A549 (cell line): ENCODE data around the gene BTLA. TPM values are rescaled to one million over a fixed set of nuclear protein-coding genes. Genes with fewer than 3 reads are reported as not detected.
"Not testable (repeated sequence)": the region's sequence is repeated elsewhere in the genome, so short reads cannot be mapped to it uniquely, and the experiment has no call there.

Experiments used
- ATAC-seq, 2 experiments: fragments of 200-7000 bp in 1 of 2; fragments of >200 bp in 1 of 2; cut with Nextera tagmentation in 1 of 2; cut with Tn5 transposase in 1 of 2; 3 replicates each; pipeline versions ENCODE4 v1.8.0 to v1.9.1; 2018 to 2020; ENCODE audit warnings: mild to moderate bottlenecking in 1 of 2, moderate library complexity in 1 of 2
- CTCF ChIA-PET: fragments of 300-600 bp; sonication (Branson Sonifier 250); formaldehyde crosslinking; extraction: SDS; loops from one replicate; lab custom pipeline; 2021; ENCODE audit warnings: antibody characterized with exemption, inconsistent platforms; lab: Yijun Ruan, JAX
- POLR2A ChIA-PET: fragments of 350-600 bp; formaldehyde crosslinking; extraction: SDS; loops from one replicate; lab custom pipeline; 2021; ENCODE audit warnings: antibody characterized with exemption, inconsistent platforms; lab: Yijun Ruan, JAX
- DNase-seq, 2 experiments: peaks; one replicate each; pipeline versions ENCODE4 v3.0.0 to v3.0.0-alpha.2; 2011 to 2016; ENCODE audit warnings: low read depth in 1 of 2, low spot score in 1 of 2
- FAIRE-seq: peaks from 2 replicates; lab custom pipeline; 2011; peaks lifted over from hg19 to GRCh38; lab: Jason Lieb, UNC
- H3K27ac ChIP-seq, 2 experiments: fragments of >200 bp; sonication (Bioruptor Twin); formaldehyde crosslinking; 3 replicates each; pipeline ENCODE4 v1.5.1; 2016 to 2017
- H3K4me1 ChIP-seq: fragments of >200 bp; sonication (Bioruptor Twin); formaldehyde crosslinking; 3 replicates; pipeline ENCODE4 v1.6.1; 2016
- H3K4me2 ChIP-seq: fragments of >200 bp; sonication (Bioruptor Twin); formaldehyde crosslinking; 3 replicates; pipeline ENCODE4 v1.6.1; 2016
- H3K4me3 ChIP-seq: fragments of >200 bp; sonication (Bioruptor Twin); formaldehyde crosslinking; 3 replicates; pipeline ENCODE4 v1.5.1; 2016
- H3K9me3 ChIP-seq: fragments of >200 bp; sonication (Bioruptor Twin); formaldehyde crosslinking; 3 replicates; pipeline ENCODE4 v1.6.1; 2016
- ATOH8 ChIP-seq: fragments of 250-450 bp; sonication (Bioruptor Pico); IDR thresholded peaks from 2 replicates; pipeline ENCODE4 v1.5.0; 2020; ENCODE audit warnings: low read depth, mild to moderate bottlenecking, moderate library complexity
- BCL3 ChIP-seq: fragments of >200 bp; sonication (Bioruptor Twin); formaldehyde crosslinking; IDR thresholded peaks from 3 replicates; pipeline ENCODE4 v1.6.1; 2016
- CHD2 ChIP-seq: fragments of 150-350 bp; IDR thresholded peaks from 2 replicates; pipeline ENCODE4 v1.6.1; 2014; ENCODE audit warnings: low read length; ENCODE audit not compliant: partially characterized antibody
- E2F6 ChIP-seq: IDR thresholded peaks from 2 replicates; pipeline ENCODE4 v1.6.1; 2012; ENCODE audit warnings: low read depth, borderline replicate concordance
- FOSL2 ChIP-seq, 2 experiments: fragments of 450-650 bp in 1 of 2; fragments of >200 bp in 1 of 2; sonication (Bioruptor Twin) in 1 of 2; formaldehyde crosslinking; IDR thresholded peaks; 2 replicates each; pipeline versions ENCODE4 v1.5.0 to v1.6.1; 2016 to 2020; ENCODE audit warnings: mild to moderate bottlenecking in 1 of 2, moderate library complexity in 1 of 2
- FOXS1 ChIP-seq: fragments of 250-450 bp; sonication (Bioruptor Pico); IDR thresholded peaks from 2 replicates; pipeline ENCODE4 v1.5.0; 2020; ENCODE audit warnings: mild to moderate bottlenecking, moderate library complexity
- HDAC2 ChIP-seq: fragments of 200-600 bp; sonication (generic); IDR thresholded peaks from 2 replicates; pipeline ENCODE4 v1.6.1; 2016
- KDM5A ChIP-seq: fragments of 200-600 bp; sonication (generic); IDR thresholded peaks from 2 replicates; pipeline ENCODE4 v1.6.1; 2016; ENCODE audit warnings: antibody characterized with exemption, mild to moderate bottlenecking
- POLR2A ChIP-seq: IDR thresholded peaks from 2 replicates; pipeline ENCODE4 v1.6.1; 2012; ENCODE audit warnings: mild to moderate bottlenecking, low read length
- ZFP36 ChIP-seq: fragments of 450-650 bp; IDR thresholded peaks from 2 replicates; pipeline ENCODE4 v1.6.1; 2014; ENCODE audit warnings: borderline replicate concordance; ENCODE audit not compliant: partially characterized antibody
- WGBS: methylation state at CpG from one replicate; pipeline ENCODE4 v1.1.6; 2017; ENCODE audit errors: missing lambda C conversion rate; 5-methylcytosine and 5-hydroxymethylcytosine counted together
- polyA plus RNA-seq, 4 experiments: library from polyadenylated mRNA; depleted of rRNA in 3 of 4; stranded (reverse); fragments of >200 nt; fragmentation: RNase III in 1 of 4; extraction: RNeasy Plus Mini Kit Qiagen cat#74134 plus additional on column Dnase treatment in 1 of 4; gene quantifications; 2 replicates in 3 of 4; 3 replicates in 1 of 4; pipeline ENCODE4 v1.2.3, GENCODE V29; 2011 to 2017

BTLA gene
- polyA plus RNA-seq, 2 of the 4 experiments (the other 2 are of a cell fraction), result 0.03 TPM; not detected in 1

GRCh38 chr3:112500621-112501020 lies 1.3 kb upstream of the BTLA start:
- no peak for ATAC-seq
- DNase-seq, result no peak
- TF ChIP-seq KDM5A, result no peak
- Histone ChIP-seq H3K4me2 (no peak overlapping the region), H3K27ac (no peak overlapping the region), H3K4me3 (no peak overlapping the region), H3K4me1 (no peaks in the 10 kb centered on the region), H3K9me3 (no peaks in the 10 kb centered on the region)
- no peak for FAIRE-seq
- WGBS, result 28% methylated on average over 2 of the region's 2 CpGs
- ChIA-PET POLR2A (no interaction called here), CTCF (no interaction called here)

GRCh38 chr3:112497897-112498548 lies 1.2 kb downstream of the BTLA start:
- ATAC-seq (no peak), DNase-seq (no peak), FAIRE-seq (no peak)
- Histone ChIP-seq H3K4me3 (no peak overlapping the region), H3K27ac (no peak overlapping the region), H3K4me1 (no peaks in the 10 kb centered on the region), H3K4me2 (no peak overlapping the region), H3K9me3 (no peaks in the 10 kb centered on the region)
- ChIA-PET POLR2A (no interaction called here), CTCF (interaction anchor here (1.2 to 1.3 kb wide), 2 partner anchors 10 to 33 kb away, joined by 3 to 4 read pairs; no protein-coding TSS in a partner anchor)
- WGBS, result 39% methylated on average over 11 of the region's 11 CpGs
- TF ChIP-seq FOSL2 (IDR thresholded peaks at IDR 0.05), result no peak
- no peak for TF ChIP-seq FOSL2 (CRISPR knock-in tag; IDR thresholded peaks at IDR 0.05)
- no peak for TF ChIP-seq ATOH8 (CRISPR knock-in tag)
- TF ChIP-seq POLR2A, result no peak
- TF ChIP-seq CHD2, result no peak
- TF ChIP-seq BCL3, result no peak
- no peak for TF ChIP-seq FOXS1 (CRISPR knock-in tag)
- no peak for TF ChIP-seq ZFP36

GRCh38 chr3:112496366-112497067 lies 2.8 kb downstream of the BTLA start:
- Histone ChIP-seq H3K27ac (no peak overlapping the region), H3K4me3 (no peak overlapping the region), H3K9me3 (no peaks in the 10 kb centered on the region), H3K4me2 (no peak overlapping the region), H3K4me1 (no peaks in the 10 kb centered on the region)
- TF ChIP-seq HDAC2, result no peak
- POLR2A ChIA-PET, result no interaction called here
- FAIRE-seq, result no peak
- 5% methylated on average over 5 of the region's 5 CpGs for WGBS
- DNase-seq, result no peak
- no peak for ATAC-seq
- CTCF ChIA-PET, result no interaction called here

GRCh38 chr3:112494448-112494767 lies 4.9 kb downstream of the BTLA start:
- CTCF ChIA-PET, H3K4me2 ChIP-seq, FAIRE-seq, DNase-seq, H3K4me1 ChIP-seq, H3K27ac ChIP-seq, H3K9me3 ChIP-seq, ATAC-seq, H3K4me3 ChIP-seq, POLR2A ChIA-PET: not testable (repeated sequence)
- 19% methylated on average over 3 of the region's 3 CpGs for WGBS

- FAIRE-seq (no peak), ATAC-seq (no peak), DNase-seq (no peak)
- H3K4me3 ChIP-seq, result no peak overlapping the region
- CTCF ChIA-PET, result interaction anchor here (1.4 kb wide), 1 partner anchor 10 kb away, joined by 3 read pairs; no protein-coding TSS in a partner anchor
- H3K4me2 ChIP-seq, result no peak overlapping the region
- H3K9me3 ChIP-seq, result no peaks in the 10 kb centered on the region
- 4% methylated on average over 1 of the region's 1 CpG for WGBS
- no peak overlapping the region for H3K27ac ChIP-seq
- no peaks in the 10 kb centered on the region for H3K4me1 ChIP-seq
- TF ChIP-seq HDAC2 (no peak), E2F6 (no peak)
- POLR2A ChIA-PET, result no interaction called here
These were observed 7.1 kb downstream of the BTLA start for GRCh38 chr3:112492124-112492523.
